Hepatocyte (in vitro differentiated cells): Measurements from ENCODE around the gene C1orf52.

Source experiments
- EZH2 ChIP-seq: fragments of 200-600 bp; sonication (generic); IDR thresholded peaks from 2 replicates; pipeline ENCODE4 v1.6.1; 2016; ENCODE audit warnings: antibody characterized with exemption, mild to moderate bottlenecking, borderline replicate concordance
- EZH2phosphoT487 ChIP-seq: fragments of 200-600 bp; sonication (generic); IDR thresholded peaks from one replicate; pipeline ENCODE4 v1.6.1; 2018; ENCODE audit warnings: antibody characterized with exemption, mild to moderate bottlenecking, low read depth, moderate library complexity; ENCODE audit not compliant: unreplicated experiment, severe bottlenecking
- TF ChIP-seq, protein P1 (sequence below): fragments of 200-600 bp; sonication (generic); IDR thresholded peaks from 2 replicates; pipeline ENCODE4 v1.5.1; 2016; ENCODE audit warnings: antibody characterized with exemption, mild to moderate bottlenecking; ENCODE audit not compliant: poor library complexity

GRCh38 chr1:85245891-85246290 is 13.6 kb downstream of the C1orf52 start:
- TF ChIP-seq, protein P1, sequence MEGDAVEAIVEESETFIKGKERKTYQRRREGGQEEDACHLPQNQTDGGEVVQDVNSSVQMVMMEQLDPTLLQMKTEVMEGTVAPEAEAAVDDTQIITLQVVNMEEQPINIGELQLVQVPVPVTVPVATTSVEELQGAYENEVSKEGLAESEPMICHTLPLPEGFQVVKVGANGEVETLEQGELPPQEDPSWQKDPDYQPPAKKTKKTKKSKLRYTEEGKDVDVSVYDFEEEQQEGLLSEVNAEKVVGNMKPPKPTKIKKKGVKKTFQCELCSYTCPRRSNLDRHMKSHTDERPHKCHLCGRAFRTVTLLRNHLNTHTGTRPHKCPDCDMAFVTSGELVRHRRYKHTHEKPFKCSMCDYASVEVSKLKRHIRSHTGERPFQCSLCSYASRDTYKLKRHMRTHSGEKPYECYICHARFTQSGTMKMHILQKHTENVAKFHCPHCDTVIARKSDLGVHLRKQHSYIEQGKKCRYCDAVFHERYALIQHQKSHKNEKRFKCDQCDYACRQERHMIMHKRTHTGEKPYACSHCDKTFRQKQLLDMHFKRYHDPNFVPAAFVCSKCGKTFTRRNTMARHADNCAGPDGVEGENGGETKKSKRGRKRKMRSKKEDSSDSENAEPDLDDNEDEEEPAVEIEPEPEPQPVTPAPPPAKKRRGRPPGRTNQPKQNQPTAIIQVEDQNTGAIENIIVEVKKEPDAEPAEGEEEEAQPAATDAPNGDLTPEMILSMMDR: no peak
- TF ChIP-seq EZH2 (no peak), EZH2phosphoT487 (no peak)
